Endothelial cell (in vitro differentiated cells): Measurements from ENCODE around the gene EYA2. TPM values are rescaled to one million over a fixed set of nuclear protein-coding genes. Genes with fewer than 3 reads are reported as not detected.

ENCODE experiments used
- DNase-seq: peaks from one replicate; pipeline ENCODE4 v3.0.0; 2021; ENCODE audit warnings: low spot score
- H3K27ac Mint-ChIP-seq: one replicate; pipeline ENCODE4 v1.8.0; 2021; ENCODE audit warnings: mixed read lengths, inconsistent platforms; ENCODE audit not compliant: unreplicated experiment
- H3K27me3 Mint-ChIP-seq: one replicate; pipeline ENCODE4 v1.8.0; 2021; ENCODE audit warnings: mild to moderate bottlenecking, moderate library complexity, mixed read lengths, inconsistent platforms; ENCODE audit not compliant: unreplicated experiment
- H3K36me3 Mint-ChIP-seq: one replicate; pipeline ENCODE4 v1.8.0; 2021; ENCODE audit warnings: mild to moderate bottlenecking, low read depth, mixed read lengths, inconsistent platforms; ENCODE audit not compliant: unreplicated experiment
- H3K4me1 Mint-ChIP-seq: one replicate; pipeline ENCODE4 v1.8.0; 2021; ENCODE audit warnings: mild to moderate bottlenecking, mixed read lengths, inconsistent platforms; ENCODE audit not compliant: unreplicated experiment
- H3K4me3 Mint-ChIP-seq: one replicate; pipeline ENCODE4 v1.8.0; 2021; ENCODE audit warnings: mild to moderate bottlenecking, mixed read lengths, inconsistent platforms; ENCODE audit not compliant: unreplicated experiment
- H3K9me3 Mint-ChIP-seq: one replicate; pipeline ENCODE4 v1.8.0; 2021; ENCODE audit warnings: mixed read lengths, inconsistent platforms; ENCODE audit not compliant: unreplicated experiment
- total RNA-seq: library from RNA; stranded (reverse); fragmentation: NEBNext Ultra II Directional; extraction: Animal tissue kit (Norgen Biotek cat#: 25700); gene quantifications from one replicate; pipeline ENCODE4 v1.2.1, GENCODE V29; 2021; ENCODE audit not compliant: unreplicated experiment
- TF ChIP-seq, protein P1 (sequence below): fragments of 200-600 bp; sonication (generic); IDR thresholded peaks from one replicate; pipeline ENCODE4 v1.5.0; 2021; ENCODE audit warnings: antibody characterized with exemption; ENCODE audit not compliant: unreplicated experiment

Gene EYA2
- total RNA-seq, 1 donor from 2014 or later = not detected

DNA sequence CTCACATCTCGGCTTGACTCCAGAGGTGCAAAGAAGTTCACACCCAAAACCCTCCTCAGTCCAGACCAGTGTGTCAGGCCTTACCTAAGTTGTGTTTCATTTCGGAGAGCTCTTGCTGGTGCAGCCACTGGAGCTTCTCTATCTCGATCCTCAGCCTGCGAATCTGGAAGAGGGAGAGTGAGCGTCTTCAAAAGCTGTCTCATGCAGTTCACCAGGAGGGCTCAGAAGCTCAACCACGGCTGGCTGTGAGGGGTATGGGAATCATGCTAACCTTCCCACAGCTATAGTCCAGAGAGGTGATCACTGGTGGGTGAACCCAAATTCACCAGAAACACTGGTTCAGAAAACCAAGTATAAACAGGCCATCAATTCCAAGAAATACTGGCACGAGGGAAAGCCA, 332.5 kb downstream of the EYA2 start:
- Mint-ChIP-seq H3K4me3 (no peak overlapping the region), H3K36me3 (peaks cover 58% of the 10 kb centered on the region), H3K9me3 (no peaks in the 10 kb centered on the region), H3K4me1 (peaks cover 4% of the 10 kb centered on the region), H3K27ac (no peak overlapping the region), H3K27me3 (peaks cover 6% of the 10 kb centered on the region)
- TF ChIP-seq, protein P1, sequence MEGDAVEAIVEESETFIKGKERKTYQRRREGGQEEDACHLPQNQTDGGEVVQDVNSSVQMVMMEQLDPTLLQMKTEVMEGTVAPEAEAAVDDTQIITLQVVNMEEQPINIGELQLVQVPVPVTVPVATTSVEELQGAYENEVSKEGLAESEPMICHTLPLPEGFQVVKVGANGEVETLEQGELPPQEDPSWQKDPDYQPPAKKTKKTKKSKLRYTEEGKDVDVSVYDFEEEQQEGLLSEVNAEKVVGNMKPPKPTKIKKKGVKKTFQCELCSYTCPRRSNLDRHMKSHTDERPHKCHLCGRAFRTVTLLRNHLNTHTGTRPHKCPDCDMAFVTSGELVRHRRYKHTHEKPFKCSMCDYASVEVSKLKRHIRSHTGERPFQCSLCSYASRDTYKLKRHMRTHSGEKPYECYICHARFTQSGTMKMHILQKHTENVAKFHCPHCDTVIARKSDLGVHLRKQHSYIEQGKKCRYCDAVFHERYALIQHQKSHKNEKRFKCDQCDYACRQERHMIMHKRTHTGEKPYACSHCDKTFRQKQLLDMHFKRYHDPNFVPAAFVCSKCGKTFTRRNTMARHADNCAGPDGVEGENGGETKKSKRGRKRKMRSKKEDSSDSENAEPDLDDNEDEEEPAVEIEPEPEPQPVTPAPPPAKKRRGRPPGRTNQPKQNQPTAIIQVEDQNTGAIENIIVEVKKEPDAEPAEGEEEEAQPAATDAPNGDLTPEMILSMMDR = no peak
- no peak for DNase-seq

DNA sequence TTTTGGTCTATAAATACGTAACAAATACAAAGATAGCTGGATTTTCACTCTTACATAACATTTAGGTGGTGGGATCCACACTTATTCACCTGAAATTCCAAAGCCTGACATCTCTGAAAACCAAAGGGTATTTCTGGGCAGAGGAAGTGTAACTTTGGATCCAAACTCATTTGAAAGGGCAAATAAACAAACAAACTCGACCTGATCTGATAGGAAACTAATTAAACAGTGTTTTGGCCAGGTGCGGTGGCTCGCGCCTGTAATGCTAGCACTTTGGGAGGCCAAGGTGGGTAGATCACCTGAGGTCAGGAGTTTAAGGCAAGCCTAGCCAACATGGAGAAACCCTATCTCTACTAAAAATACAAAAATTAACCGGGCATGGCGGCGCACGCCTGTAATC, 332.9 kb downstream of the EYA2 start:
- DNase-seq = no peak
- Mint-ChIP-seq H3K27ac (no peak overlapping the region), H3K4me1 (peaks cover 4% of the 10 kb centered on the region), H3K27me3 (peaks cover 6% of the 10 kb centered on the region), H3K9me3 (no peaks in the 10 kb centered on the region), H3K36me3 (peaks cover 53% of the 10 kb centered on the region), H3K4me3 (no peak overlapping the region)
- TF ChIP-seq, protein P1 = no peak

DNA sequence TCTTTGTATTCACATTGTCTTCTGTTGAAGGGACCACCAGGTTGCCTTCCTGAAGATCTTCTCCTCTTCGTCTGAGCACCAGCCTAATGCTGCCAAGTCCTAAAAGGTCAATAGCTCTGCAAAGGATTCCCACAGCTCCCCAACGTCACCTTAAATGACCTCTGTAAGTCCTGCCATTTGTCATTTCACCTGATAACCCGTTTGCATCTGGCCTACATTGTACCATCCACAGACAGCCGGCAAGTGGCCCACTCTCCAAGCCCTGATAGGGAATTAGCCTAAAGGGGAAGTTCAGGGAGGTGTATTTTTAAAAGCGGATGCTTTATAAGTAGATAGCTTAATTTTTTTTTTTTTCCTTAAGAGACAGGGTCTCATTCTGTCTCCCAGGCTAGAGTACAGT, 334.0 kb downstream of the EYA2 start:
- peaks cover 4% of the 10 kb centered on the region for H3K4me1 Mint-ChIP-seq
- peaks cover 48% of the 10 kb centered on the region for H3K36me3 Mint-ChIP-seq
- H3K9me3 Mint-ChIP-seq = no peaks in the 10 kb centered on the region
- peaks cover 6% of the 10 kb centered on the region for H3K27me3 Mint-ChIP-seq
- no peak overlapping the region for H3K4me3 Mint-ChIP-seq
- TF ChIP-seq, protein P1 = no peak
- no peak for DNase-seq
- H3K27ac Mint-ChIP-seq = peak overlapping the region; percentile 57

DNA sequence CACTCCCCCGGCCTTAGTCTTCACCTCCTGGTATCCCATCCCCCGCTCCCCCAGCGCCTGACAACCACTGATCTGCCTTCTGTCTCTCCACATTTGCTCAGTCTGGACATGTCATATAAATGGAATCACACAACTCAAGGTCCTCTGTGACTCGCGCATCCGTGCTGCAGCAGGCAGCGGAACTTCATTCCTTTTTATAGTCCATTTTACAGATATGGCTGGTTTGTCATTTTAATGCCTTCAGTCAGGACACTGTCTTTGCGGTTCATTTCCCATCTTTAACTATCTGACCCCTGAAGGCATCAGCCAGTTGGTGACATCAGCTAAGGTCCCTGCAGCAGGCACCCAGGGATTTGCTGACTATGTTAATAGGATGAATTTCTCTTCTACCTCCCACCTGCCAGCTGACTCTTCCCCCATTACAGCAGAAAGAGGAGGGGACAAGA, 336.2 kb downstream of the EYA2 start:
- TF ChIP-seq, protein P1 = no peak
- Mint-ChIP-seq H3K27me3 (peaks cover 1% of the 10 kb centered on the region), H3K4me3 (peak overlapping the region; percentile 32), H3K9me3 (no peaks in the 10 kb centered on the region), H3K27ac (peak overlapping the region; percentile 2), H3K36me3 (peaks cover 45% of the 10 kb centered on the region), H3K4me1 (peaks cover 4% of the 10 kb centered on the region)
- DNase-seq = no peak

DNA sequence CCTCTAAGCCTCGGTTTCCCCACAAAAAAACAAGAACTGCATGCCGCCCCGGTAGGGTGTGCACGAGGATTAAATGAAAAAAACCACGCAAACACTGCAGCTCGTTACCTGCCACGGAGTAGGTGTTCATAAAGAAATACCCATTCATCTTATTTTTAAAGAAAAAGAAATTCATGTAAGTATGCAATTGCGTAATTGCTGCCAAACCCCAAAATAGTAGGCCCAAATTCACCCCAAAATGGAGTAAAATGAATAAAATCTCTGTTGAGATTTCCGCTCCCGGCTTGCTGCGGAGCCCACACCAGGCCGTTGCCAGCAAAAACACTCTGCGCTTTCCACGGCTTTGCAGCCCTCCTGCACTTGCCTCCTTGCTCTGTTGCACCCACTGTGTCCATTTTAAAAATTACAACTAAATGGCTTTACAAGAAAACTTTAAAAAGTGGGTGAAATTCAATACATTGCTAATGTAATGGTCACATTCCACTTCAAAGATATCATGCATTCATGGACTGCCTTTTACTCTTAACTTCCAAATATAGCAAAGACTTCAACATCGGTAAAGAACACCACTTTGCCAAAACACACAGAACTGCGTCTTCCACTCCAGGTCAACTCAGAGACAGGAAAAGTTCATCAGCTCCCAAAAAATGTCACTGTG, 336.9 kb downstream of the EYA2 start:
- H3K36me3 Mint-ChIP-seq = peaks cover 41% of the 10 kb centered on the region
- DNase-seq = no peak

More for the DNA sequence above, 336.9 kb downstream of the EYA2 start:
- Mint-ChIP-seq H3K27me3 (peaks cover 1% of the 10 kb centered on the region), H3K27ac (peak overlapping the region; percentile 32), H3K4me1 (peaks cover 4% of the 10 kb centered on the region), H3K9me3 (no peaks in the 10 kb centered on the region), H3K4me3 (peak overlapping the region; percentile 26)
- TF ChIP-seq, protein P1 = no peak
